HTERT RPE-1 (cell line): ENCODE results near the gene PPID.
"Not testable (repeated sequence)": the region's sequence is repeated elsewhere in the genome, so short reads cannot be mapped to it uniquely, and the experiment has no call there.

Experiments used
- in situ Hi-C: fragments of 300-500 bp; cut with MboI; formaldehyde crosslinking; loops from 4 replicates; pipeline ENCODE4 v1.14.3; 2020; ENCODE audit warnings: low sequenced_read_pairs

The PPID gene

GRCh38 chr4:158722917-158723793 is at the start of gene PPID:
Gene PPID, minus strand, starts transcription at chr4:158723396. Its CDS starts 108 bp downstream, at chr4:158723288.
- in situ Hi-C loops: no loop called here

GRCh38 chr4:158771776-158772175 is 48.6 kb upstream of the PPID start:
- in situ Hi-C loops: no loop called here

GRCh38 chr4:158770671-158771070 is 47.5 kb upstream of the PPID start:
- in situ Hi-C loops: no loop called here

- in situ Hi-C loops: no loop called here
These were observed 46.2 kb upstream of the PPID start for GRCh38 chr4:158769175-158769921.

- in situ Hi-C loops: no loop called here
These were observed 45.5 kb upstream of the PPID start, which contains the start of gene FNIP2 for GRCh38 chr4:158768555-158769174. Gene FNIP2, plus strand, starts transcription at chr4:158769026. Its CDS starts 187 bp downstream, at chr4:158769213.

GRCh38 chr4:158767451-158767850 is 44.3 kb upstream of the PPID start:
- in situ Hi-C loops: no loop called here

- in situ Hi-C loops: no loop called here
These were observed 43.3 kb upstream of the PPID start for GRCh38 chr4:158766434-158767044.

- in situ Hi-C loops: no loop called here
These were observed 40.3 kb upstream of the PPID start for GRCh38 chr4:158763462-158763861.

GRCh38 chr4:158762553-158762952 is 39.4 kb upstream of the PPID start:
- in situ Hi-C loops: no loop called here

GRCh38 chr4:158760866-158761265 is 37.7 kb upstream of the PPID start:
- in situ Hi-C loops: no loop called here

- in situ Hi-C loops: not testable (repeated sequence)
These were observed 36.3 kb upstream of the PPID start for GRCh38 chr4:158759539-158759938.

- in situ Hi-C loops: no loop called here
These were observed 35.5 kb upstream of the PPID start for GRCh38 chr4:158758703-158759102.

GRCh38 chr4:158758142-158758541 is 34.9 kb upstream of the PPID start:
- in situ Hi-C loops: no loop called here

- in situ Hi-C loops: no loop called here
These were observed 33.4 kb upstream of the PPID start for GRCh38 chr4:158756588-158756987.

GRCh38 chr4:158755819-158756218 is 32.6 kb upstream of the PPID start:
- in situ Hi-C loops: not testable (repeated sequence)

GRCh38 chr4:158754385-158755180 is 31.4 kb upstream of the PPID start:
- in situ Hi-C loops: no loop called here

- in situ Hi-C loops: no loop called here
These were observed 27.2 kb upstream of the PPID start for GRCh38 chr4:158750379-158750778.

GRCh38 chr4:158746537-158746936 is 23.3 kb upstream of the PPID start:
- in situ Hi-C loops: not testable (repeated sequence)

- in situ Hi-C loops: no loop called here
These were observed 18.3 kb upstream of the PPID start for GRCh38 chr4:158741326-158742021.

GRCh38 chr4:158739600-158739999 is 16.4 kb upstream of the PPID start:
- in situ Hi-C loops: no loop called here
